RPMI7951 (cell line): ENCODE data around the gene MARF1. TPM values are rescaled to one million over a fixed set of nuclear protein-coding genes. Genes with fewer than 3 reads are reported as not detected.
"Not testable (repeated sequence)": the region's sequence is repeated elsewhere in the genome, so short reads cannot be mapped to it uniquely, and the experiment has no call there.

Experiments
- DNase-seq: peaks from one replicate; pipeline ENCODE4 v3.0.0-alpha.2; 2012; ENCODE audit warnings: low read depth
- total RNA-seq: library from RNA; depleted of rRNA; stranded (reverse); fragments of >200 nt; shearing (Covaris generic); gene quantifications from 2 replicates; pipeline ENCODE4 v1.2.3, GENCODE V29; 2014

MARF1 gene
- total RNA-seq, 1 experiment from 2014 or later, result 11.9 TPM

- DNase-seq, result no peak
Measured at GRCh38 chr16:15621456-15621855, 21.5 kb downstream of the MARF1 start.

DNA sequence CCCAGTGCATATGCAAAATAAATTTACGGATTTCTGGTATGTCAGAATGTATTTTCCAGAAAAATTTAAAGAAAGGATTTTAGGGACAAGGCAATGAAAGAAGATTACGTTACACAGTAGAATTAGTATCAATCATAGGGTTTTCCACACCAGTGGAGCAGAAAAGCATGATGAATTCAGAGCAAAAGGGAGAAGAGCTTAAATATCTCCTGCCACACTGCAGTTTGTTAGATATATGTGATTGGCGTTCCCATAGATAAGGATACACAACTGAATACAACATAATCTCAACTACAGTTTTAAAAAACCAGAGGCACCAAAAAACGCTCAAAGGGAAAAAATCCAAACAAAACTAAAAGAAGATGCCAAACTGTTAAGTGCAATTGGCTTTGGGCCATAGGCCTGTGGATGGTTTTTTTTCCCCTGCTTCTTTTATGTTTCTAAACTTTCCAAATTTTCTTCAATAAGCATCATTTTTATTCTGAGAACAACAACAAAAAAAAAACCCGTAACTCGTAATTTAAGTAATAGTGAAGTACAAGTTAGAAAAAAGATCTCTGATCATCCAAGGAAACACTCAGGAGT, 22.3 kb downstream of the MARF1 start:
- no peak for DNase-seq

DNA sequence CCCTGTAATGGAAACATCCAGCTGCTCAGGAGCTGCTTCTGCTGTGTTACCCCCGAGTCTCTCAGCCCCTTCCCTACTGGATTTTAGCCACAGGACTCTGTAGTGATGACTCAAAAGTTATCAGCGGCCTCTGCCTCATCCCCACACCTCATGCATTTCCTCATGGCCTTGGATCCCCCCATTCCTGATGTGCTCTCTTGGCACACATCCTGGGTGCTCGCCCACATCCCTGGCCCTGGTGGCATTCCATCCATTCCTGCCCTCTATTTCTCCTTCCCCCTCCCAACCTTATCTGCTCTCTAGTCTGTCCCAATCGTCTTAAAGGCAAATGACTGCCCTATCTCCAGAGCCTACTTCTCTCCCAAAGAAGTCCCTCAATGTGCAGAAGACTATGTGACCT, 24.6 kb downstream of the MARF1 start:
- DNase-seq, result peak; percentile 54

- no peak for DNase-seq
Measured at GRCh38 chr16:15617901-15618300, 25.1 kb downstream of the MARF1 start.

DNA sequence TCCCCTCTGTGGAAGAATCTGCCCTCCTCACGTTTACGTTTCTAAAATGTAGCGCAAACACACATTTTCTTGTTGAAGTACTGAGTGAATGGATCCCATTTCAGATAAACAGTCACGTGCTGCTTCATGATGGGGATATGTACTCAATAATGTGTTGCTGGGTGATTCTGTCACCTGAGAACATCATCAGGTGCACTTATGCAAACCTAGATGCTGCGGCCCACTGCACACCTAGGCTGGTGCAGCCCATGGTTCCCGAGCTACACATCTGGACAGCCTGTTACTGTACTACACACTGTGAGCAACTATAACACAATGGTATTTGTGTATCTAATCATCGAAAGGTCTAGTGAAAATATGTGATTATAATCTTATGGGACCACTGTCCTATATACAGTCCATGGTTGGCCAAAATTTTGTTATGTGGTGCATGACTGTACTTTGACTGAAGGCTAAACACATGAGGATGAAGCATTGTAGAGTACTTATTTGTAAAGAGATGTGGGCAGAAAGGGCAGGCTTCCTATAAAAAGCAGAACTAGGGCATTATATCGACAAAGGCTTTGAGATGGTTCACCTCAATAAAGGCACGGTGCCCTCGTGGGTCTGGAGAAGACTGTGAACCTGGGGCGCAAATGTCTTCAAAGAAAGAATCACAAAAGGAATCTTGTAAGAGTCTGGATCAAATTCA, 26.3 kb downstream of the MARF1 start:
- DNase-seq, result no peak

DNA sequence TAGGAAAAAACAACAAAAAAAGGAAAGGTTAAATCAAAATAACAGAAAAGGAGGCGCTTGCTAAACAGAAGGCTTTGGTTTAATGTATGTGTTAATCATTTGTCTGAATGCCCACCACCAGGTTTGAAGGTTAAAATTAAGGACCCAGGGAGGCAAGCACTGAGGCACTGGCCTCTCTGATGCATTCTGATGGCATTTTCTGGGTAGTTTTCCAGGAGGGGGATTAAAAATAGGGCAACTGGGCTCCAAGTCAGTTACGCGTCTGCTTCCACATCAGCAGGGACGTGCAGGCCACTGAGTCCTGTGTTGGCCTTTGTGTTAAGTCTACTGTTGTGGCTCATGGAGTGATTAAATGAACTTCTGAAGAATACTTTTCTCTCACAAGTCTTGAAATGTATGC, 26.9 kb downstream of the MARF1 start:
- no peak for DNase-seq

DNA sequence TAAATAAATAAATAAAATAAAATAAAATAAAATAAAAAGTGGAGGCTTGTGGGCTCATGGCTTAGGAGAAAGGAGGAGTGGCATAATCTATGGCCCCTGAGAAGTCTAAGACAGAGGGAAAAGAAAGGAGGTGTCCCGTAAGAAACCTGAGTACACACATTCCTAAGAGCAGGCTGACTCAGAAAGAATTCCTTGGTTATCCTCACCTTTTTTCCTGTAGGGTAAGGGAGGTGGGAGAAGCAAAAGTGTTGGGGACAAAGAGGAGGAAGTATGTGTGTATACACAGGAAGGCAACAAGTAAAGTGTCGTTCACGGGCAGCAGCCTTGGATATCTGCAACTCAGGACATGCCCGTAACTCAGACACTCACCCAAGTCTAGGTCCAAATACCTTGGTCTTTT, 29.3 kb downstream of the MARF1 start:
- DNase-seq, result no peak

- no peak for DNase-seq
Measured at GRCh38 chr16:15611610-15612009, 31.3 kb downstream of the MARF1 start.

DNA sequence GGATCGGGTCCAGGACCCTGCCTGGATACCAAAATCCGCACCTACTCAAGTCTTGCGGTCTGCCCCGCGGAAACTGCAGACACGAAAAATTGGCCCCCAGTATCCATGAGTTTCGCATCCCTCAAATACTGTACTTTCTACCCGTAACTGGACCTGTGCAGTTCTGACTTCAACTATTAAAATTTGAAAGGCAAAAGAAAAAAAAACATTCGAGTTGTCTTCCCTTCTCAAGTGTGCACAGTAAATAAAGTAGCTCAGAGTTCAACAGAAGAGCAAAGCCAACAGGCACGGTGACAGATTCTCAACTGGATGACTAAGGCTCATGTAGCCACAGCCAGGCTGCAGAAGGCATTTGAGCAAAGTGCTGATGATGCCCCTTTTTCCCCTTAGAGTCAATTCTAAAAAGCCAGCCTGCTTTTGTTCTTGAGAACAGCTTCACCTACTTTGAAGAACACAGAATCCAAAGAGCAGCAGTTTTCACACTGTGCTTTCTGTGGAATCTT, 32.5 kb downstream of the MARF1 start:
- no peak for DNase-seq

DNA sequence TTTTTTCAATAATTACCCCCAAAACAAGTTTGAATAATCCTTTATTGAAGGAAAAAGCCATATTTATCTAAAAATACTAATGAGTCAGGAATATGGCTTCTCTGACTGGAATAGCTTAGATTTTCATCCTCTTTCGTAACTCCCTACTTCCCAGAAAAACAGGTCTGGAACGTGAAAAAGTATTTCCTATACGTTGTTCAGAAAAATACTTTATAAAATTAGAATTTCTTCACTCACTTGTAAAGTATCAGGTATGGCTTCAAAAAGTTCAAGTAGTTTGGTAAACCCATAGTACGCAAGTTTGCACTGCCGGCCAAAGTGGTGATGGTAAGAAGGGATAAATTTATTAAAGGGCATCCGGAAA, 33.7 kb downstream of the MARF1 start:
- DNase-seq, result no peak

DNA sequence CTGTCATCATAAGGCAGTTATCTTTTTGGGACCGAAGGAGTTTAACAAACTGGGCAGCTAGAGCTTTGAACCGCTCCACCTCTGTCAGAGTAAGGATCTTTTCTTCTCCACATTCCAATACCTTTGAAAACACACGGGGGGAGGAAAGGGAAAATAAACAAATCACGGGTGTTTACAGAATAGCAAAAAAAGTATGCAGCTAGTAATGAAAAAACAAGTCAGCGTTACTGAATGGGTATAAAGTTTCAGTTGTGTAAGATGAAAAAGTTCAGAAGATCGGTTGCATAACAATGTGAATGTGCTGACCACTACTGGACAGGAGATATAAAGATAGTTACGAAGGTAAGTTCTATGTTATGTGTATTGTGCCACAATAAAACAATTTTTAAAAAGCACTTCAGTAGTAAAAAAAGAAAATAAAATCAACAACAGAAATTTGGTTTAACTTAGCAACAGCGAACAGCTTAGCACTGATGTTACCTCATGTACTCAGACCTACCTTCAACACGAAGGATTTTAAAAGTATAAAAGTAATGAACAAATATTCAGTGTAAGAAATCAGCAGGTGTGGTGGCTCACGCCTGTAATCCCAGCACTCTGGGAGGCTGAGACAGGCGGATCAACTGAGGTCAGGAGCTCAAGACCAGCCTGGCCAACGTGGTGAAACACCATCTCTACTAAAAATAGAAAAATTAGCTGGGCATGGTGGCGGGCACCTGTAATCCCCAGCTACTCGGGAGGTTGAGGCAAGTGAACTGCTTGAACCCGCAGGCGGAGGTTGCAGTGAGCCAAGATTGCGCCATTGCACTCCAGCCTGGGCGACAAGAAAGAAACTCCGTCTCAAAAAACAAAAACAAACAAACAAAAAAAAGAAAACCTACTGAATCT, 34.3 kb downstream of the MARF1 start:
- DNase-seq, result no peak

GRCh38 chr16:15607700-15608396, 35.1 kb downstream of the MARF1 start:
- DNase-seq, result no peak

DNA sequence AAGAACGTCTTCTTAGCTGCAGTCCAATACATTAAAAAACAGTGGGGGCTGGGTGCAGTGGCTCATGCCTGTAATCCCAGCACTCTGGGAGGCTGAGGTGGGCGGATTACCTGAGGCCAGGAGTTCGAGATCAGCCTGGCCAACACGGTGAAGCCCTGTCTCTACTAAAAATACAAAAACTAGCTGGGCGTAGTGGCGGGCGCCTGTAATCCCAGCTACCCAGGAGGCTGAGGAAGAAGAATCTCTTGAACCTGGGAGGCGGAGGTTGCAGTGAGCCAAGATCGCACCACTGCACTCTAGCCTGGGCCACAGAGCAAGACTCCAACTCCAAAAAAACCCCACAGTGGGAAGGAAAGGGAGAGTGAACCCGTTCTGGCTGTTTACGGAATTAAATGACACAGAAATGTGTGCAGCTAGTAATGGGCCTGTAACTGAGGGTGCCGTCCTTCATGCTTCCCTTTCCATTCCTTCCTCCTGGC, 35.7 kb downstream of the MARF1 start:
- DNase-seq, result not testable (repeated sequence)

DNA sequence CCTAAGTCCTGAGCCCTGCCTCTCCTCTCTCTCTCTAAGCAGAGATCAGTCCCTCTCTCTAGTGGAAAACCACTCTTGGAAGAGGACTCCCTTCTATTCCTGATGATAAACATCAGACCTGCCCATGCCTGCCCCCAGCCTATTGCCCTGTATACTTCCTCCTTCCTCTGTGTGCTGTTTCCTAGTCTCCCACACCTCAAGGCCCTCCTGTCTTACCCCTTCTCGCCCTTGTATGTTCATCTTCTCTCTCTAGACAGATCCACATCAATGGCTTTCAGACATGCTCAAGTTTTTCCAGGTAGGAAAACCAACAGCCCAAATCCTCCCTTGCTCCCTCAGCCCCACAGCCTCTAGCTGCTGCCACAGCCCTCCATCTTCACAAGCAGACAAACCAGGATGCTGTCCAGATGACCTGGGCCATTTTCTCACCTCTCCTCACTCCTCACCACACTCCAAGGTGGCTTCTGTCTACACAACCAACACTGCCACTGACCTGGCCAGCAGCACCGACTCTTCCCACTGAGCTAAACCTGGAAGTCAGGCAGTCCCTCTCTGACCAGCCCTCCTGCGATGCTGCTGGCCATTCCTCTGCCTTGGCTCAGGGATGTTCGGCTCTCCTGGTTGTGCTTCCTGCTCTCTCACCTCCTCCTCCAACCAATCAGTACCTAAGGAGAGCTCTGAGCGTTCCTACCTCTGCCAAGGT, 36.3 kb downstream of the MARF1 start:
- no peak for DNase-seq

DNA sequence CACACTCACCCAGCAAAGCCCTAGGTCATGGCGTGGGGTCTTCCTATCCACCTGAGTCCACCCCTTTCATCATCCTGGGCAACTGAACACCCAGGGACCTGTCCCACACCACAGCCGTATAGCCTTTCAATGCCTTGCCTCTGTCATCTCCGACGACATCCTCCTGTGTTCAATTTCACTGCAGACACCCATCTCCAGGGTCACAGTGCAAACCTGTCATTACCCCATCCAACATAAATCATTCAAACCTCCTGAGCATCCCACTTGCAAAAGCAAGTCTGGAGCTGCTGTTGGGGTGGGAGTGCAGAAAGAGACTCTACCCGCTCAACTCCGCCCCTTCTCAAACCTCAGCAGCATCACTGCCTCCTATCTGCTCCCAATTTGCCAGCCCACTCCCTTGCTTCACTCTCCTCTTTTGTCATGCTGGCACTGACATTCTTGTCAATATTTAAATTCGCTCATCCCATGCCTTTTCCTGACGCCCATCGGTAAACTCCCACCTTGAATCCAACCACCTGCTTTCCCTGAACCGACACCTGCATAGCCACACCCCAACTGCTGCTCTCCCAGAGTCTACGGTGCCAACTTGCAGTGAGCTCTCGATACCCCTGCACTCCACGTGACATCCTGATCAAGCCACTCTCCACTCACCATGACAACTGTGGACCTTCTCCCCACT, 37.0 kb downstream of the MARF1 start:
- no peak for DNase-seq

- DNase-seq, result no peak
Measured at GRCh38 chr16:15604460-15605440, 38.2 kb downstream of the MARF1 start.

GRCh38 chr16:15602285-15603044, 40.5 kb downstream of the MARF1 start:
- DNase-seq, result no peak

DNA sequence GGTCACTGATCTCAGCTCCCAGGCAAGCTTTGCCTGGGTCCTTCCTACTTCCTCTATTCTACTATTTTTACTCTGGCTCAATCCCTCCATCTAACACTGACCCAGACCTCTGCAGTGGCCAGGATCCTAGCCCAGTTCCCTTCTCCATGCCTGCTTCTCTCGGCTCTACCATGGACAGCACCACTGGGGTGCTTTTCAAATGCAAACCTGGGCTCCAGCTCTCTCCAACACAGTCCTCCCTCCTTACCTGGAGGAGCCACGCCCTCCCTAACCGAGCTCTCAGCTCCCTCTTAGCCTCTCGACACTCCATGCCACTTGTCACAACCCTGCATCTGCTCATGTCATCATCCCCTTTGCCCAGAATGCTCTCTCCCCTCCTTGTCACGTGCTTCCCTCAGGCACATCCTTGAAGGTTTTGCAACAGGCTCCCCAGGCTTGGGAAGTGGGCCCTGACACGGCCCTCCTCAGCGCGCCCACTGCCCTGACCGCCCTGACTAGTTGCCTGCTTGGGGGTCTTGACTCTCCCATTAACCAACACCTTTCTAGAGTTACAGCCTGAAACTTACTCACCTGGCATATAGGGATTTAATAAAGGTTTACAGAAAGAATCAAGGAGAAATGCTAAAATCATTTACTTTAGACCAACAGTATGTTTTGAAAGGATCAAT, 41.6 kb downstream of the MARF1 start:
- no peak for DNase-seq
